ENCODE data around the gene ARHGAP10. TPM values are rescaled to one million over a fixed set of nuclear protein-coding genes. Genes with fewer than 3 reads are reported as not detected.

Gene ARHGAP10
- total RNA-seq, 1 experiment from 2014 or later, result 36.6 TPM

DNA sequence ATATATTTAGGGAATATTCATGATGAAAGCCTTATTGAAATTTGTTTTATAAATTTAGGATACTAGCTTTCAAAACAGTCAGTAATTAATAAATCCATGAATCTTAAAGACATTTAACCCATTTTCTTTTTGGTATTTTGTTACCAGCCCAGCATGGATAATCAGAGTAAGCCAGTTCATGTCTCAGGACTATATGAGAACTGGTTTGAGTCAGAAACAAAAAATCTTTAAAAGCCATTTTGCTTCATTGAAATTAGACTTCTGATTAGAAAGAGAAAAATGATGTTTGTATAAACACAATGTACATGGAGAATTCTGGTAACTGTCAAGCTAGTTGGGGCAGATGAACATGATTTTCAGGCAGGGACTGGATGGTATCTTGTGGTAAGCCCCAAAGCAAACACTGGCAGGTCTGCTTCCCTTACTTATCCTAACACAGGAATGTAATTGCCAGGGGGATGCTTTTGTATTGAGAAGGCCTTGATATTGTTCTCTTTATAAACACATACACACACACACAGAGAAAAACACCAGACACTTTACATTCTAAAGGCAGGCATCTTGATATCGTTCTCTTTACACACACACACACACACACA, 9.4 kb downstream of the ARHGAP10 start:
- H3K27me3 Mint-ChIP-seq (ENCODE audit: insufficient read depth, unreplicated experiment), result no peaks in the 10 kb centered on the region
- CTCF ChIA-PET, result no interaction called here
- no peaks in the 10 kb centered on the region for H3K9me3 Mint-ChIP-seq (ENCODE audit: unreplicated experiment)
- intact Hi-C loops (cut with micrococcal nuclease; ENCODE audit: unreplicated experiment), result no loop called here
- peaks cover 50% of the 10 kb centered on the region for H3K4me1 ChIP-seq
- BruUV-seq (replicated peaks), result no TSS peak
- DNase-seq, result no peak
- peaks cover 27% of the 10 kb centered on the region for H3K4me1 Mint-ChIP-seq (ENCODE audit: low read depth, unreplicated experiment)
- H3K4me3 Mint-ChIP-seq (ENCODE audit: unreplicated experiment), result no peak overlapping the region
- H3K36me3 Mint-ChIP-seq (ENCODE audit: insufficient read depth, unreplicated experiment), result no peaks in the 10 kb centered on the region
- H3K36me3 ChIP-seq (ENCODE audit: control insufficient read depth, insufficient read depth, low read length), result no peaks in the 10 kb centered on the region
- H3K27ac Mint-ChIP-seq (ENCODE audit: unreplicated experiment), result no peak overlapping the region
- POLR2A ChIA-PET, result no interaction called here
- TF ChIP-seq, protein P1, sequence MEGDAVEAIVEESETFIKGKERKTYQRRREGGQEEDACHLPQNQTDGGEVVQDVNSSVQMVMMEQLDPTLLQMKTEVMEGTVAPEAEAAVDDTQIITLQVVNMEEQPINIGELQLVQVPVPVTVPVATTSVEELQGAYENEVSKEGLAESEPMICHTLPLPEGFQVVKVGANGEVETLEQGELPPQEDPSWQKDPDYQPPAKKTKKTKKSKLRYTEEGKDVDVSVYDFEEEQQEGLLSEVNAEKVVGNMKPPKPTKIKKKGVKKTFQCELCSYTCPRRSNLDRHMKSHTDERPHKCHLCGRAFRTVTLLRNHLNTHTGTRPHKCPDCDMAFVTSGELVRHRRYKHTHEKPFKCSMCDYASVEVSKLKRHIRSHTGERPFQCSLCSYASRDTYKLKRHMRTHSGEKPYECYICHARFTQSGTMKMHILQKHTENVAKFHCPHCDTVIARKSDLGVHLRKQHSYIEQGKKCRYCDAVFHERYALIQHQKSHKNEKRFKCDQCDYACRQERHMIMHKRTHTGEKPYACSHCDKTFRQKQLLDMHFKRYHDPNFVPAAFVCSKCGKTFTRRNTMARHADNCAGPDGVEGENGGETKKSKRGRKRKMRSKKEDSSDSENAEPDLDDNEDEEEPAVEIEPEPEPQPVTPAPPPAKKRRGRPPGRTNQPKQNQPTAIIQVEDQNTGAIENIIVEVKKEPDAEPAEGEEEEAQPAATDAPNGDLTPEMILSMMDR (IDR thresholded peaks at IDR 0.05; ENCODE audit: insufficient read depth in 1 of 2, low read depth in 1 of 2, low read length in 1 of 2, severe bottlenecking in 1 of 2, unreplicated experiment in 1 of 2), result no peak
- H3K4me3 ChIP-seq (ENCODE audit: low read depth, low read length), result no peak overlapping the region
- H3K27me3 ChIP-seq (replicated peaks; ENCODE audit: control insufficient read depth, insufficient read depth, low read length), result no peaks in the 10 kb centered on the region
- no peaks in the 10 kb centered on the region for H3K9me3 ChIP-seq

DNA sequence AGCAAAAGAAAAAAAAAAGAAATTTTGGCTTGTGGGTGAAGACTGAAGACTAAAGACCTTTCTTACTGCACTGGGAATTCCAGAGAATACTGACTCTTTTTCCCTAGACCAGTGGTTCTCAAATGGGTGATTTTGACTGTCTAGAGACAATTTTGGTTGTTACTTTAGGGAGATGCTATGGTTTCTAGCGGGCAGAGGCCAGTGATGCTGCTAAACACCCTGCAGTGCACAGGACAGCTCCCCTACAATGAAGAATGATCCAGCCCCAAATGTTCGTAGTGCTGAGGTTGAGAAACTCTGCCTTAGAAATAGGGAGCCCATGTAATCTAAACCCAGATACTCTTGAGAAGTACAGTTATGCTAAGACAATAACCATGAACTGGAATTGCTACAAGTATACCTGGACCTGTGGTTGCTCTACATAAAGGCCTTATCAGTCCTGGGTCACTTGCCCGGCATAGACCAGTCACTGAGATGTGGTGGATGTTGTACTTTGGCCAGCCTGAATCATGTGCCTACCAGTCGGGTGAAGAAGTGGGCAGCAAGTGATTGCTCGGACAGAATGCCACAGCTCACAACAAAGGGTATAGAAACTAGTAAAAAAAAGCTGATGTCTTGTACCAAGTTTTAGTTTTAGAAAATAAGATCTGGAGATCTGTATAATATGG, 16.0 kb downstream of the ARHGAP10 start:
- Histone ChIP-seq H3K4me1 (peaks cover 23% of the 10 kb centered on the region), H3K36me3 (ENCODE audit: control insufficient read depth, insufficient read depth, low read length) (no peaks in the 10 kb centered on the region), H3K9me3 (no peaks in the 10 kb centered on the region), H3K27me3 (replicated peaks; ENCODE audit: control insufficient read depth, insufficient read depth, low read length) (no peaks in the 10 kb centered on the region), H3K4me3 (ENCODE audit: low read depth, low read length) (no peak overlapping the region)
- ChIA-PET POLR2A (no interaction called here), CTCF (no interaction called here)
- Mint-ChIP-seq H3K4me1 (ENCODE audit: low read depth, unreplicated experiment) (peaks cover 33% of the 10 kb centered on the region), H3K27me3 (ENCODE audit: insufficient read depth, unreplicated experiment) (no peaks in the 10 kb centered on the region), H3K4me3 (ENCODE audit: unreplicated experiment) (no peak overlapping the region), H3K9me3 (ENCODE audit: unreplicated experiment) (no peaks in the 10 kb centered on the region), H3K27ac (ENCODE audit: unreplicated experiment) (no peak overlapping the region), H3K36me3 (ENCODE audit: insufficient read depth, unreplicated experiment) (no peaks in the 10 kb centered on the region)
- no TSS peak for BruUV-seq (replicated peaks)
- intact Hi-C loops (cut with micrococcal nuclease; ENCODE audit: unreplicated experiment), result no loop called here
- DNase-seq, result no peak
- TF ChIP-seq, protein P1 (IDR thresholded peaks at IDR 0.05; ENCODE audit: insufficient read depth in 1 of 2, low read depth in 1 of 2, low read length in 1 of 2, severe bottlenecking in 1 of 2, unreplicated experiment in 1 of 2), result no peak

DNA sequence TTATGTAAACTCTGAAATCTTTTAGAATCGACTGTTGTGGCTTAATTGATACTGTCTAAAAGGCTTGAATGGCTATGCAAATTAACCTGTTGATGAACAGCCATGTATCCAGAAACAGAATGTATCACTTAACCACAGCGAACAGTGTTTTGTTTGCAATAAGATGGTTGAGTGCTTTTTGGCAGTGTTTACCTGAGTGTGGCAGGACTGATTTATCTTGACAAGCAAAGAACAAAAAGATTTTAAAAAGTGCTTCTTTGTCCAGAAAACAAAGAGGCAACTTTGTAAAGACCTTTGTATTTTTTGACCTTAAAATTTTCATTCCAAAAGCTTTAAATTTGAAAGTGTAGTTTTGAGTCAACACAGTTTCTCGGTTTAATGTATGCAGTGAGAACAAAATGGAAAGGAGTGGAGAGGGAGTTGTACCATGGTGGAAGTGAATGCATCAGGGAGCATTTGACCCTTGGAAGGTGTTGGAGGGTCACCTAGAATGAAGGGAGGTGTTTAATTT, 18.0 kb downstream of the ARHGAP10 start:
- TF ChIP-seq, protein P1 (IDR thresholded peaks at IDR 0.05; ENCODE audit: insufficient read depth in 1 of 2, low read depth in 1 of 2, low read length in 1 of 2, severe bottlenecking in 1 of 2, unreplicated experiment in 1 of 2), result no peak

More for the DNA sequence above, 18.0 kb downstream of the ARHGAP10 start:
- H3K4me3 ChIP-seq (ENCODE audit: low read depth, low read length), result no peak overlapping the region
- CTCF ChIA-PET, result interaction anchor here (0.7 kb wide), 1 partner anchor 57 kb away, joined by 7 read pairs; no protein-coding TSS in a partner anchor
- no peaks in the 10 kb centered on the region for H3K36me3 Mint-ChIP-seq (ENCODE audit: insufficient read depth, unreplicated experiment)
- DNase-seq, result no peak
- no peaks in the 10 kb centered on the region for H3K9me3 ChIP-seq
- no peaks in the 10 kb centered on the region for H3K27me3 ChIP-seq (replicated peaks; ENCODE audit: control insufficient read depth, insufficient read depth, low read length)
- no peaks in the 10 kb centered on the region for H3K9me3 Mint-ChIP-seq (ENCODE audit: unreplicated experiment)
- H3K4me1 ChIP-seq, result peaks cover 34% of the 10 kb centered on the region
- peaks cover 22% of the 10 kb centered on the region for H3K4me1 Mint-ChIP-seq (ENCODE audit: low read depth, unreplicated experiment)
- H3K36me3 ChIP-seq (ENCODE audit: control insufficient read depth, insufficient read depth, low read length), result no peaks in the 10 kb centered on the region
- H3K4me3 Mint-ChIP-seq (ENCODE audit: unreplicated experiment), result no peak overlapping the region
- no peaks in the 10 kb centered on the region for H3K27me3 Mint-ChIP-seq (ENCODE audit: insufficient read depth, unreplicated experiment)
- POLR2A ChIA-PET, result no interaction called here
- no TSS peak for BruUV-seq (replicated peaks)
- intact Hi-C loops (cut with micrococcal nuclease; ENCODE audit: unreplicated experiment), result no loop called here
- no peak overlapping the region for H3K27ac Mint-ChIP-seq (ENCODE audit: unreplicated experiment)
